Vagina (tissue), 2 donors: Measurements from ENCODE around the gene CRY1. TPM values are rescaled to one million over a fixed set of nuclear protein-coding genes. Genes with fewer than 3 reads are reported as not detected.

Experiments
- DNase-seq, 2 donors: peaks; one replicate each; pipeline ENCODE4 v3.0.0-alpha.2; 2017; ENCODE audit errors: extremely low spot score in 2 of 2
- H3K27ac ChIP-seq: fragments of 200-600 bp; sonication (generic); one replicate; pipeline ENCODE4 v1.5.1; 2019
- H3K27me3 ChIP-seq: fragments of 200-600 bp; sonication (generic); one replicate; pipeline ENCODE4 v1.5.1; 2019
- H3K36me3 ChIP-seq, 2 donors: fragments of 200-600 bp; sonication (generic); one replicate each; pipeline ENCODE4 v1.5.1; 2017 to 2019
- H3K4me1 ChIP-seq: fragments of 200-600 bp; sonication (generic); one replicate; pipeline ENCODE4 v1.5.1; 2019
- H3K4me3 ChIP-seq, 2 donors: fragments of 200-600 bp; sonication (generic); 1 replicate in 1 of 2; 2 replicates in 1 of 2; pipeline ENCODE4 v1.5.1; 2016 to 2019
- H3K9me3 ChIP-seq: fragments of 200-600 bp; sonication (generic); one replicate; pipeline ENCODE4 v1.5.1; 2019
- POLR2A ChIP-seq, 2 donors: fragments of 450-650 bp; IDR thresholded peaks; one replicate each; pipeline ENCODE4 v1.6.1; 2017; ENCODE audit warnings: antibody characterized with exemption in 2 of 2, mild to moderate bottlenecking in 2 of 2, moderate library complexity in 2 of 2
- POLR2AphosphoS5 ChIP-seq, 2 donors: sonication (generic); formaldehyde crosslinking; IDR thresholded peaks; one replicate each; pipeline ENCODE4 v1.9.0; 2017; ENCODE audit warnings: antibody characterized with exemption in 2 of 2, mild to moderate bottlenecking in 2 of 2, low read depth in 1 of 2; ENCODE audit not compliant: insufficient read depth in 1 of 2
- intact Hi-C: fragments of 100-400 bp; cut with DNase I; formaldehyde crosslinking; loops from one replicate; pipeline ENCODE4 v1.15.1; 2023
- total RNA-seq: library from RNA; depleted of rRNA; stranded (reverse); fragments of >200 nt; gene quantifications from one replicate; pipeline ENCODE4 v1.2.3, GENCODE V29; 2016
- TF ChIP-seq, protein P1 (sequence below), 3 experiments: fragments of 450-650 bp in 2 of 3; fragments of 200-600 bp in 1 of 3; sonication (generic) in 1 of 3; IDR thresholded peaks; one replicate each; pipeline ENCODE4 v1.5.1; 2017 to 2019; ENCODE audit warnings: antibody characterized with exemption in 3 of 3, mild to moderate bottlenecking in 2 of 3, moderate library complexity in 2 of 3

The CRY1 gene
- 18.7 TPM for total RNA-seq

DNA sequence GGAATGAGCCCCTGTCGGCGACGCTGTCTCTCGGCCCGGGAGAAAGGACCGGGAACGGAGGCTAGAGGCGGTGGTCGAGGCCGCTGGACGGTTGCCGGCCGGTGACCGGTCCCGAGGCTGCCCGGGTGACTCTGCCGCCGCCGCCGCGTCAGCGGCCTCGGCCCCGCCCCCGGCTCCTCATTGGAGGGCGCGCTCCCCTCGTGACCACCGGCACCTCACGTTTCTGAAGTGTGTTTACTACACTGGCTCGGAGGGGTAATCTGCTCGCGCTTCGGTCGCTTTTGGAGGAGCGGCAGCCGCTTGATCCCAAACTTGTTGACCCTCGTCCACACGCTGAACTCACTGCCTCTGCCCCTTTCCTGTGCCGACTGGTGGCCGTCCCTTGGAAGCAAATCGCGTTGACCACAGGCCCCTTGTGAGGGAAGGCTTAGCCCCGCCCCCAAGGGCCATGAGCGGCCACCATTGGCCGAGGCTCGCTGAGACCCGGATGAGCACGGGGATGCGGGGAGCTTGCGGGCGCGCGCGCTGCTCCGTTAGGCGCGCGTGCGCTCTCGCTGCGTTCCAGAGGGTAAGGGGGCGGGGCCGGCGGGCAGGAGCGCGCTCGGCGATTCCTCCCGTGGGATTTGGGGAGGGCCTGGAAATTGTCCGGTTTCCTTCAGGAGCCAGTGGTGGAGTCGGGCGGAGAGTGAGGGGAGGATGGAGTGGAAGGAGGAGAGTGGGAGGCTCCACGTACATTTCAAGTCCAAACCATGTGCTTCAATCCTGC lies at the start of gene CRY1:
CRY1 (minus strand) TSS at position 133 of the 766 bp plus-strand sequence. CDS start 588 bp downstream, outside the sequence.
- peak in 1 of 2 donors; percentile 96 for DNase-seq
- peaks cover 28% of the 10 kb centered on the region for H3K4me1 ChIP-seq
- H3K27ac ChIP-seq, result peak within 1 kb of the TSS; percentile 99
- intact Hi-C loops, result loop anchor here (1.0 to 10.0 kb wide), 2 partner anchors 109 to 137 kb away; partner anchors contain the start of gene MTERF2
- H3K9me3 ChIP-seq, result no peaks in the 10 kb centered on the region
- peak within 1 kb of the TSS; percentile 82 to 95 for H3K4me3 ChIP-seq
- TF ChIP-seq POLR2AphosphoS5 (IDR thresholded peaks at IDR 0.05; ENCODE audit: insufficient read depth in 1 of 2, low read depth in 1 of 2) (peak; percentile 91 to 92), POLR2A (IDR thresholded peaks at IDR 0.05) (peak; percentile 62 to 98)
- TF ChIP-seq, protein P1, sequence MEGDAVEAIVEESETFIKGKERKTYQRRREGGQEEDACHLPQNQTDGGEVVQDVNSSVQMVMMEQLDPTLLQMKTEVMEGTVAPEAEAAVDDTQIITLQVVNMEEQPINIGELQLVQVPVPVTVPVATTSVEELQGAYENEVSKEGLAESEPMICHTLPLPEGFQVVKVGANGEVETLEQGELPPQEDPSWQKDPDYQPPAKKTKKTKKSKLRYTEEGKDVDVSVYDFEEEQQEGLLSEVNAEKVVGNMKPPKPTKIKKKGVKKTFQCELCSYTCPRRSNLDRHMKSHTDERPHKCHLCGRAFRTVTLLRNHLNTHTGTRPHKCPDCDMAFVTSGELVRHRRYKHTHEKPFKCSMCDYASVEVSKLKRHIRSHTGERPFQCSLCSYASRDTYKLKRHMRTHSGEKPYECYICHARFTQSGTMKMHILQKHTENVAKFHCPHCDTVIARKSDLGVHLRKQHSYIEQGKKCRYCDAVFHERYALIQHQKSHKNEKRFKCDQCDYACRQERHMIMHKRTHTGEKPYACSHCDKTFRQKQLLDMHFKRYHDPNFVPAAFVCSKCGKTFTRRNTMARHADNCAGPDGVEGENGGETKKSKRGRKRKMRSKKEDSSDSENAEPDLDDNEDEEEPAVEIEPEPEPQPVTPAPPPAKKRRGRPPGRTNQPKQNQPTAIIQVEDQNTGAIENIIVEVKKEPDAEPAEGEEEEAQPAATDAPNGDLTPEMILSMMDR (IDR thresholded peaks at IDR 0.05), result no peak
- H3K36me3 ChIP-seq, result no peaks in the 10 kb centered on the region
- H3K27me3 ChIP-seq, result no peaks in the 10 kb centered on the region

DNA sequence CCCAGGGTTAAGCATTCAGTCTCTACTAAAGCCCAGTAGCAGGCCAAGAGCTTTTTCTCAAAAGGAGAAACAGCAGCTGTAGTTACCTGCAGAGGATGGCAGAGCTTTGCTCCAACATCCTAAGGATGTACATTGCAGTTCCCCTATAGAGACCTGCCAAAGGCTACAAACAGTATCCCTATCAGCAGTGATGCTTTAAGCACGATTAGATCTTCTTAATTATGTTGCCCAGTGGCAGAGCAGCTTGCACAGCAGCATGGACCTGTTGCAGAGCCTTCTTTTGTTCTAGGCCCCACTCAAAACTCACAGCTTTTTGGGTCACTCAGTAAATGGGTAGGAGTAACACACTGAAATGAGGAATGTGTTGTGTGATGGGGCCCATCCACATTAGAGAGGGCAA lies 46.4 kb upstream of the CRY1 start:
- Histone ChIP-seq H3K27me3 (no peaks in the 10 kb centered on the region), H3K36me3 (no peaks in the 10 kb centered on the region), H3K4me3 (no peak overlapping the region), H3K9me3 (no peaks in the 10 kb centered on the region), H3K4me1 (no peaks in the 10 kb centered on the region), H3K27ac (no peak overlapping the region)
- intact Hi-C loops, result no loop called here
- DNase-seq, result no peak
- no peak for TF ChIP-seq POLR2A (IDR thresholded peaks at IDR 0.05)
- TF ChIP-seq POLR2AphosphoS5 (IDR thresholded peaks at IDR 0.05; ENCODE audit: insufficient read depth in 1 of 2, low read depth in 1 of 2), result no peak
- TF ChIP-seq, protein P1 (IDR thresholded peaks at IDR 0.05), result no peak

DNA sequence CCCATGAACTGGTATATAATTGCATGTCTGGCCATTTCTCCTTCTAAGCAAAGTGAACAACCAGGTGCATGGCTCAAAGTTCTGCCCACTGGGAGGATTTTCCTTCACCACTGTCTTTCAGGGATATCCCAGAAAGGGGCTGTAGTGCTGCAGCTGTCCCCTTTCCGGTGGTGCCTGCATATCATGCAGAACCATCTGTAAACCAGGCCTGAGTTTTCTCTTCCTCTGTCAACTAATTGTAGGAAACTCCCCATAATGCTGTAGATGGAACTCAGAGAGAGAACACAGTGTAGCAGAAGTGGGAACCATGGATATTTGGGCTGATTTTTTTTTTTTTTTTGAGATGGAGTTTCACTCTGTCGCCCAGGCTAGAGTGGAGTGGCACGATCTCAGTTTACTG lies 45.6 kb upstream of the CRY1 start:
- TF ChIP-seq, protein P1 (IDR thresholded peaks at IDR 0.05), result no peak
- TF ChIP-seq POLR2A (IDR thresholded peaks at IDR 0.05) (no peak), POLR2AphosphoS5 (IDR thresholded peaks at IDR 0.05; ENCODE audit: insufficient read depth in 1 of 2, low read depth in 1 of 2) (no peak)
- DNase-seq, result no peak

DNA sequence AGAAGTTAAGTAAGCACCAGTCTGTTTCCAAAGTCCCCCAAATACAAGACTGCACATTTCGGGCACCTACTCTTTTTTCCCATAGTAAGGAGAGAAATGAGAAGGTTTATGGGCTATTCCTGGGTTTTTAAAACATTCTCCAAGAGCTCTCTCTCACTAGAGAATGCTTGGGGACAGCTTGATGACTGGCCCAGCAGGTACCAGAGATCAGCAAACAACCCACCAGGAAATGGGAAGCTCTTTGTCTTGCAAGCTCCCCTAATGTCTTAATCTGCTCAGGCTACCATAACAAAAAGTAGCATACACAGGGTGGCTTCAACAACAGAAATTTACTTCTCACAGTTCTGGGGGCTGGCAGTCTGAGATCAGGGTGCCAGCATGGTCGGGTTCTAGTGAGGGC lies 41.8 kb upstream of the CRY1 start:
- Histone ChIP-seq H3K36me3 (no peaks in the 10 kb centered on the region), H3K27ac (no peak overlapping the region), H3K4me1 (no peaks in the 10 kb centered on the region), H3K27me3 (no peaks in the 10 kb centered on the region), H3K9me3 (no peaks in the 10 kb centered on the region), H3K4me3 (no peak overlapping the region)
- TF ChIP-seq, protein P1 (IDR thresholded peaks at IDR 0.05), result no peak
- TF ChIP-seq POLR2AphosphoS5 (IDR thresholded peaks at IDR 0.05; ENCODE audit: insufficient read depth in 1 of 2, low read depth in 1 of 2), result no peak
- no peak for TF ChIP-seq POLR2A (IDR thresholded peaks at IDR 0.05)
- no peak for DNase-seq
- intact Hi-C loops, result no loop called here

More for the DNA sequence above, 45.6 kb upstream of the CRY1 start:
- Histone ChIP-seq H3K27ac (no peak overlapping the region), H3K4me3 (no peak overlapping the region), H3K36me3 (no peaks in the 10 kb centered on the region), H3K4me1 (no peaks in the 10 kb centered on the region), H3K9me3 (no peaks in the 10 kb centered on the region), H3K27me3 (no peaks in the 10 kb centered on the region)
- intact Hi-C loops, result no loop called here

DNA sequence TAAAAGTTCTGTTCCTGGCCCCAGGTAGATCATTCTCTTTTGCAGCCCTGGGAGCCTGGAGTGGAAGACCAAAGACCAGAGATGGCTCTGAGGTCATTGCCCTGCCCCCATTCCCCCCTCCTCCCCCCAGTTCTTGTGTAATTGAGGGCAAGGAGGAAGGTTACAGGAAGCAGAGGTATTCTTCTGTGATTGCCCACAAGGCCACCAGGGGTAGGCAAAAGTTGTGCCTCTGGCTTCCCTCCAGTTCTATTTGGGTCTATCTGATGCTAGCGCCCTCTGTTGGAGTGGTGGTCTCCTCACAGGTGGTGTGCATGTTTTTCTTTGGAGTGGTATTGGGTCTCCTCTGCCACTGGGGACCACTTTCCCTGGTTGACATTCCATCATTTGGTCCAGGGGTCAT lies 41.2 kb upstream of the CRY1 start:
- no peak for DNase-seq
- TF ChIP-seq, protein P1 (IDR thresholded peaks at IDR 0.05), result no peak
- Histone ChIP-seq H3K27me3 (no peaks in the 10 kb centered on the region), H3K27ac (no peak overlapping the region), H3K4me1 (no peaks in the 10 kb centered on the region), H3K9me3 (no peaks in the 10 kb centered on the region), H3K4me3 (no peak overlapping the region), H3K36me3 (no peaks in the 10 kb centered on the region)
- intact Hi-C loops, result loop anchor here (5.0 kb wide), 1 partner anchor 473 kb away; no protein-coding TSS in a partner anchor
